ENCODE results near the gene NAGLU.
A peak's percentile ranks its signal among the peaks of the same experiment; 100 is the strongest.
"Not testable (repeated sequence)": the region's sequence is repeated elsewhere in the genome, so short reads cannot be mapped to it uniquely, and the experiment has no call there.

Gene NAGLU

GRCh38 chr17:42521666-42522262 is 14.3 kb upstream of the NAGLU start:
- no peak for DNase-seq

GRCh38 chr17:42522263-42522790 is 13.7 kb upstream of the NAGLU start:
- no peak for DNase-seq

- no peak for DNase-seq
Measured at GRCh38 chr17:42522798-42523278, 13.2 kb upstream of the NAGLU start.

- DNase-seq, result no peak
Measured at GRCh38 chr17:42525221-42525620, 10.8 kb upstream of the NAGLU start.

GRCh38 chr17:42526031-42526444 is 10.0 kb upstream of the NAGLU start:
- no peak for DNase-seq

- DNase-seq, result no peak
Measured at GRCh38 chr17:42527932-42528331, 8.1 kb upstream of the NAGLU start.

GRCh38 chr17:42529061-42529460 is 7.0 kb upstream of the NAGLU start:
- DNase-seq, result no peak

- DNase-seq, result no peak
Measured at GRCh38 chr17:42530952-42531454, 5.0 kb upstream of the NAGLU start.

- DNase-seq, result peak; percentile 51
Measured at GRCh38 chr17:42531455-42532354, 4.3 kb upstream of the NAGLU start.

GRCh38 chr17:42535155-42536047 is 640 bp upstream of the NAGLU start:
- DNase-seq, result no peak

GRCh38 chr17:42536372-42537155 is 523 bp downstream of the NAGLU start:
- peak; percentile 70 for DNase-seq

GRCh38 chr17:42537156-42537805 is 1.2 kb downstream of the NAGLU start:
- DNase-seq, result no peak

GRCh38 chr17:42537826-42538451 is 1.9 kb downstream of the NAGLU start:
- no peak for DNase-seq

GRCh38 chr17:42538482-42538881 is 2.4 kb downstream of the NAGLU start:
- DNase-seq, result no peak

GRCh38 chr17:42540558-42540957 is 4.5 kb downstream of the NAGLU start:
- DNase-seq, result not testable (repeated sequence)

GRCh38 chr17:42541041-42541833 is 5.2 kb downstream of the NAGLU start:
- no peak for DNase-seq

- DNase-seq, result no peak
Measured at GRCh38 chr17:42543190-42544079, 7.4 kb downstream of the NAGLU start.

- no peak for DNase-seq
Measured at GRCh38 chr17:42544874-42545283, 8.8 kb downstream of the NAGLU start.

All from activated CD8-positive, alpha-beta memory T cell treated with anti-CD3 and anti-CD28 coated beads, Interleukin-2, amount 50 U/mL, for 4 hours (primary cell).